ENCODE measurements around the gene SLC44A5. TPM values are rescaled to one million over a fixed set of nuclear protein-coding genes. Genes with fewer than 3 reads are reported as not detected.

The SLC44A5 gene
- total and polyA plus RNA-seq, 8 donors: 0.12 to 6.7 (median 3.9) TPM; not detected in 3

DNA sequence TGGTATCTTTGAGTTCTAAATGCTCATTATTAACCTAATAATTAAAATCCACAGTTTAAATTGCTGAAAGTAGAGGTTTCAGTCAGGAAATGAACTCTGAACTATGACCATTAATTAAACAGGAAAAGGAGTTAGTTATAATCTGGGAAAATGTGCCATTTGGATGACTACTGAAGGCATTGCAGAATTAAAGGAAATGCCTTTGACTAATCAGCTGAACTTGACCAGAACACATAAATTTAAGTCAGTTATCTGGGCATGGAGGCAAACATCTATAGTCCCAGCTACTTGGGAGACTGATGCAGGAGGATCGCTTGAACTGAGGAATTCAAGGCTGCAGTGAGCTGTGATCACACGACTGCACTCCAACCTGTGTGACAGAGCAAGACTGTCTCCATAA lies 31.9 kb downstream of the SLC44A5 start:
- intact Hi-C loops (cut with DNase I; ENCODE audit: low total_unique reads): no loop called here
- WGBS, 5 donors: 51 to 78% (median 63%) methylated on average over 2 of the region's 2 CpGs
- TF ChIP-seq POLR2AphosphoS5 (IDR thresholded peaks at IDR 0.05): no peak
- no peak for TF ChIP-seq EP300 (IDR thresholded peaks at IDR 0.05)
- no peak for TF ChIP-seq POLR2A (IDR thresholded peaks at IDR 0.05)
- TF ChIP-seq, protein P1, sequence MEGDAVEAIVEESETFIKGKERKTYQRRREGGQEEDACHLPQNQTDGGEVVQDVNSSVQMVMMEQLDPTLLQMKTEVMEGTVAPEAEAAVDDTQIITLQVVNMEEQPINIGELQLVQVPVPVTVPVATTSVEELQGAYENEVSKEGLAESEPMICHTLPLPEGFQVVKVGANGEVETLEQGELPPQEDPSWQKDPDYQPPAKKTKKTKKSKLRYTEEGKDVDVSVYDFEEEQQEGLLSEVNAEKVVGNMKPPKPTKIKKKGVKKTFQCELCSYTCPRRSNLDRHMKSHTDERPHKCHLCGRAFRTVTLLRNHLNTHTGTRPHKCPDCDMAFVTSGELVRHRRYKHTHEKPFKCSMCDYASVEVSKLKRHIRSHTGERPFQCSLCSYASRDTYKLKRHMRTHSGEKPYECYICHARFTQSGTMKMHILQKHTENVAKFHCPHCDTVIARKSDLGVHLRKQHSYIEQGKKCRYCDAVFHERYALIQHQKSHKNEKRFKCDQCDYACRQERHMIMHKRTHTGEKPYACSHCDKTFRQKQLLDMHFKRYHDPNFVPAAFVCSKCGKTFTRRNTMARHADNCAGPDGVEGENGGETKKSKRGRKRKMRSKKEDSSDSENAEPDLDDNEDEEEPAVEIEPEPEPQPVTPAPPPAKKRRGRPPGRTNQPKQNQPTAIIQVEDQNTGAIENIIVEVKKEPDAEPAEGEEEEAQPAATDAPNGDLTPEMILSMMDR (IDR thresholded peaks at IDR 0.05): no peak
- Histone ChIP-seq H3K4me3 (no peak overlapping the region), H3K9me3 (no peaks in the 10 kb centered on the region), H3K27ac (no peak overlapping the region), H3K4me1 (no peaks in the 10 kb centered on the region), H3K27me3 (no peaks in the 10 kb centered on the region), H3K36me3 (no peaks in the 10 kb centered on the region)
- no peak for DNase-seq

DNA sequence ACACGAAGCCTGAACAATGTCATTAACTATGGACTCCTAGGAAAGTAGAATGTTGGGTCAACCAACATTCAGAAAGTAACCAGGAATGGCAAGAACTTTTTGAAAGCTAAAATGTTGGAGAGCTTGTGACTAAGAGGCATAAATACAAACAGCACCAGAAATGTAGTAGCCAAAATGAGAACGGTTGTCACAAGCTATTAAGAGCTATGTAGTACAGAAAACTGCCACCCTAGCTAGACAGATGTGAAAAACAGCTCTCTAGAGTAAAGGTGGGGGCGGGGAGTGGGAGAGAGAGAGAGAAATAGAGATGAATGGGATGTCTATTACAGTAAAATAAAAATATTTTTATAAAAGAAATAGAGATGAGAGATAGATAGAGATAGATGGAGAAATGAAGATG lies 35.1 kb downstream of the SLC44A5 start:
- TF ChIP-seq POLR2A (IDR thresholded peaks at IDR 0.05): no peak
- TF ChIP-seq, protein P1 (IDR thresholded peaks at IDR 0.05): no peak
- no peak for TF ChIP-seq EP300 (IDR thresholded peaks at IDR 0.05)
- no peak for TF ChIP-seq POLR2AphosphoS5 (IDR thresholded peaks at IDR 0.05)
- H3K36me3 ChIP-seq: no peaks in the 10 kb centered on the region
- no peak overlapping the region for H3K4me3 ChIP-seq
- no peak overlapping the region for H3K27ac ChIP-seq
- 75 to 87% (median 81%) methylated on average over 3 of the region's 3 CpGs for WGBS, 5 donors
- DNase-seq: no peak
- intact Hi-C loops (cut with DNase I; ENCODE audit: low total_unique reads): no loop called here
- H3K9me3 ChIP-seq: no peaks in the 10 kb centered on the region
- no peaks in the 10 kb centered on the region for H3K4me1 ChIP-seq
- H3K27me3 ChIP-seq: no peaks in the 10 kb centered on the region

DNA sequence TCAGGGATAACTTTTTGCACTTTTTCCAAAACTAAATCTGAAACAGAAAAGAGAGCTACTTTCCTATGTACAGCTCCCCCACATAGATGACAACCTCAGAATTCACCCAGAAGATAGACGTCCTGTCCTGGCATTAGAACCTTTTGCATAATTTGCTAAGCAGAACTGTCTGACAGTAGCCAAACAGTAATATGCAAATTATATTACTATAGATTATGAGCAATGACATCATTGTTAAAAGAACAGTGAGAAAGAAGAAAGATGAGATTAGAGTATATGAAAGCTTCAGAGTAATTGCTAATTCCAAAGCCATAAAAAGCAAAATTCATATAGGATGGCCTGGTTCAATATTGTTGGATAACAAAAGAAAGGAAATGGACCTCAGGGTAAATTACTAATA lies 43.7 kb downstream of the SLC44A5 start:
- WGBS, 5 donors: 75 to 82% (median 77%) methylated on average over 1 of the region's 1 CpG
- TF ChIP-seq EP300 (IDR thresholded peaks at IDR 0.05) (no peak), POLR2AphosphoS5 (IDR thresholded peaks at IDR 0.05) (no peak)
- TF ChIP-seq, protein P1 (IDR thresholded peaks at IDR 0.05): no peak
- DNase-seq: no peak
- H3K4me1 ChIP-seq: no peaks in the 10 kb centered on the region
- no peaks in the 10 kb centered on the region for H3K9me3 ChIP-seq
- no peaks in the 10 kb centered on the region for H3K36me3 ChIP-seq
- no peak overlapping the region for H3K27ac ChIP-seq
- H3K4me3 ChIP-seq: no peak overlapping the region
- no peaks in the 10 kb centered on the region for H3K27me3 ChIP-seq
- intact Hi-C loops (cut with DNase I; ENCODE audit: low total_unique reads): no loop called here

DNA sequence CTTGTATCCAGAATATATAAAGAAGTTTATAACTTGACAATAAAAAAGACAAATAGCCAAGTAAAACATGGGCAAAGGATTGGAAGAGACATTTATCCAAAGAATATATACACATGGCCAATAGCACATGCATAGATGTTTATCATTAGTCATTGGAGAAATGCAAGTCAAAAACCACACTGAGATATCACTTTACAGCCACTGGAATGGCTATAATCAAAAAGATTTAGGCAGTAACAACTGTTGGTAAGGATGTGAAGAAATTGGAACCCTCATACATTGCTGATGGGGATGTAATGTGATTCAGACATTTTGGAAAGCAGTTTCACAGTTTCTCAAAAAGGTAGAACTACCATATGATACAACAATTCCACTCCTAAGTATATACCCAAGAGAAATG lies 51.1 kb downstream of the SLC44A5 start:
- H3K36me3 ChIP-seq: no peaks in the 10 kb centered on the region
- no peaks in the 10 kb centered on the region for H3K4me1 ChIP-seq
- no peaks in the 10 kb centered on the region for H3K27me3 ChIP-seq
- DNase-seq: no peak
- H3K27ac ChIP-seq: no peak overlapping the region
- intact Hi-C loops (cut with DNase I; ENCODE audit: low total_unique reads): no loop called here
- H3K9me3 ChIP-seq: no peaks in the 10 kb centered on the region
- no peak for TF ChIP-seq EP300 (IDR thresholded peaks at IDR 0.05)
- TF ChIP-seq POLR2AphosphoS5 (IDR thresholded peaks at IDR 0.05): no peak
- TF ChIP-seq, protein P1 (IDR thresholded peaks at IDR 0.05): no peak
- no peak for TF ChIP-seq POLR2A (IDR thresholded peaks at IDR 0.05)
- no peak overlapping the region for H3K4me3 ChIP-seq

Data from stomach (tissue), 9 donors.